ENCODE measurements around the gene ANKFN1.

GRCh38 chr17:56313201-56313600 is 159.9 kb downstream of the ANKFN1 start:
- TF ChIP-seq YBX1 (IDR thresholded peaks at IDR 0.05) (no peak), HDGF (IDR thresholded peaks at IDR 0.05) (no peak), POLR2AphosphoS5 (IDR thresholded peaks at IDR 0.05; ENCODE audit: low read length) (no peak), ZNF24 (IDR thresholded peaks at IDR 0.05) (no peak)
